Non-pigmented ciliary epithelial cell (primary cell): ENCODE data around the gene CRLF1.
"Not testable (repeated sequence)": the region's sequence is repeated elsewhere in the genome, so short reads cannot be mapped to it uniquely, and the experiment has no call there.

Source experiments
- DNase-seq: peaks from one replicate; pipeline ENCODE4 v3.0.0-alpha.2; 2010; ENCODE audit warnings: low read depth

Gene CRLF1

GRCh38 chr19:18608805-18609716, 2.5 kb upstream of the CRLF1 start:
- no peak for DNase-seq

- DNase-seq = no peak
Observed at GRCh38 chr19:18608102-18608804, 1.7 kb upstream of the CRLF1 start.

- no peak for DNase-seq
Observed at GRCh38 chr19:18607226-18608101, 865 bp upstream of the CRLF1 start.

- DNase-seq = no peak
Observed at GRCh38 chr19:18605546-18606280, 886 bp downstream of the CRLF1 start.

- DNase-seq = no peak
Observed at GRCh38 chr19:18605196-18605545, 1.4 kb downstream of the CRLF1 start.

- no peak for DNase-seq
Observed at GRCh38 chr19:18604820-18605159, 1.8 kb downstream of the CRLF1 start.

GRCh38 chr19:18603958-18604819, 2.4 kb downstream of the CRLF1 start:
- DNase-seq = no peak

GRCh38 chr19:18603255-18603957, 3.2 kb downstream of the CRLF1 start:
- no peak for DNase-seq

GRCh38 chr19:18601875-18602274, 4.7 kb downstream of the CRLF1 start:
- DNase-seq = no peak

- not testable (repeated sequence) for DNase-seq
Observed at GRCh38 chr19:18600692-18601397, 5.8 kb downstream of the CRLF1 start.

GRCh38 chr19:18599485-18599884, 7.1 kb downstream of the CRLF1 start:
- no peak for DNase-seq

- DNase-seq = no peak
Observed at GRCh38 chr19:18597809-18598660, 8.6 kb downstream of the CRLF1 start.

- no peak for DNase-seq
Observed at GRCh38 chr19:18596752-18597157, 9.8 kb downstream of the CRLF1 start.

- no peak for DNase-seq
Observed at GRCh38 chr19:18595475-18595874, 11.1 kb downstream of the CRLF1 start.

- DNase-seq = no peak
Observed at GRCh38 chr19:18594824-18595373, 11.7 kb downstream of the CRLF1 start.

- no peak for DNase-seq
Observed at GRCh38 chr19:18594096-18594823, 12.3 kb downstream of the CRLF1 start.

- DNase-seq = no peak
Observed at GRCh38 chr19:18593367-18594095, 13.1 kb downstream of the CRLF1 start.
